Measurements from ENCODE around the gene RAPGEF6.
A peak's percentile ranks its signal among the peaks of the same experiment; 100 is the strongest.
"Not testable (repeated sequence)": the region's sequence is repeated elsewhere in the genome, so short reads cannot be mapped to it uniquely, and the experiment has no call there.

Gene RAPGEF6

DNA sequence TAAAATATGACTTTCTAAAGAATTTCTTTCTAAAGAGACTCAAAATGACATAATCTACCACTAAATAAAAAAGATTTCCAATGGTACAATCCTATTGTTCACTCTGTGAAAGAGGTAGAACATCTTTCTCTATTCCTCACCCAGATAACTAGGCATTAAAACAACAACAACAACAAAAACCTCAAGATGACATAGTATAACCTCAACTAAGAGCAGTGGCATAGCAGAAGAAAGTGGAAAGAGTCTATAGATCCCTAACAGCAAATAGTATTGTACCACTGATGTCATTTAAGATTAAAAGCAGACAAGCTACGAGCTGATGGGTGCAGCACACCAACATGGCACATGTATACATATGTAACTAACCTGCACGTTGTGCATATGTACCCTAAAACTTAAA is 29.9 kb downstream of the RAPGEF6 start:
- no peak for DNase-seq

GRCh38 chr5:131595088-131596033 is 39.7 kb downstream of the RAPGEF6 start:
- DNase-seq = no peak

GRCh38 chr5:131593921-131594320 is 41.1 kb downstream of the RAPGEF6 start:
- no peak for DNase-seq

- not testable (repeated sequence) for DNase-seq
These were observed 41.6 kb downstream of the RAPGEF6 start for GRCh38 chr5:131593436-131593835.

DNA sequence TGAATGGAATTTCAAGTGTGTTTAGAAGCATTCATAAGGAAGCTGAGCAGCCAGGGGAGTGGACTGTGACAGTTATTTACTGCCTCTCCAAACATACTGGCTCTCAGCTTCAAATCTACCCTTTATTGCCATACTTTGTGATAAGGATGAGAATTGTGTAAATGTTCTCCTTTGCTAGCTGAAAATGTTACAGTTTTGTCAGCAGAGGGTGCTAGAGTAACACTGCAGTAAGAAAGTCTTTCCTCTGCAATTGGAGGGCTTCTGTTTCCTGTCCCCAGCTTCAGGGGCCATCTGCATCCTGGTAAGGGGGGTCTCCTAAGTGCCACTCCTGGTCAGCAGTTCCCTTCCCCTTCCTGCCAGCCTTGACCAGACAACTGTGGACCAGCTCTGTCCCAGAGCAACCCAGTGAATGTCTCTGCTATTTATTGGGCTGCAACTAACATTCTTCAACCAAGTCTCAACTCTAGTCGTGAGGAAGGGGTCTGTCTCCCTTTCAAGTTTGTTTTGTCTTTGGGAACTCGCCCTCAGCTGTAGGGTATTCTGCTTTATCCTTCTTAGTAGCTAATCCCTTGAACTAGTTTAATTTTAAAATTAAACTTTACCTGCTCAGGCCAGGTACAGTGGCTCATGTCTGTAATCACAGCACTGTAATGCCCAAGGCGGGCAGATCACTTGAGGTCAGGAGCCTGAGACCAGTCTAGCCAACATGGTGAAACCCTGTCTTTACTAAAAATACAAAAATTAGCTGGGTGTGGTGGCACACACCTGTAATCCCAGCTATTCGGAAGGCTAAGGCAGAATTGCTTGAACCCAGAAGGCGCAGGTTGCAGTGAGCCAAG is 45.3 kb downstream of the RAPGEF6 start:
- DNase-seq = peak; percentile 41

GRCh38 chr5:131587541-131587940 is 47.5 kb downstream of the RAPGEF6 start:
- DNase-seq = no peak

- DNase-seq = no peak
These were observed 53.3 kb downstream of the RAPGEF6 start for GRCh38 chr5:131581702-131582101.

DNA sequence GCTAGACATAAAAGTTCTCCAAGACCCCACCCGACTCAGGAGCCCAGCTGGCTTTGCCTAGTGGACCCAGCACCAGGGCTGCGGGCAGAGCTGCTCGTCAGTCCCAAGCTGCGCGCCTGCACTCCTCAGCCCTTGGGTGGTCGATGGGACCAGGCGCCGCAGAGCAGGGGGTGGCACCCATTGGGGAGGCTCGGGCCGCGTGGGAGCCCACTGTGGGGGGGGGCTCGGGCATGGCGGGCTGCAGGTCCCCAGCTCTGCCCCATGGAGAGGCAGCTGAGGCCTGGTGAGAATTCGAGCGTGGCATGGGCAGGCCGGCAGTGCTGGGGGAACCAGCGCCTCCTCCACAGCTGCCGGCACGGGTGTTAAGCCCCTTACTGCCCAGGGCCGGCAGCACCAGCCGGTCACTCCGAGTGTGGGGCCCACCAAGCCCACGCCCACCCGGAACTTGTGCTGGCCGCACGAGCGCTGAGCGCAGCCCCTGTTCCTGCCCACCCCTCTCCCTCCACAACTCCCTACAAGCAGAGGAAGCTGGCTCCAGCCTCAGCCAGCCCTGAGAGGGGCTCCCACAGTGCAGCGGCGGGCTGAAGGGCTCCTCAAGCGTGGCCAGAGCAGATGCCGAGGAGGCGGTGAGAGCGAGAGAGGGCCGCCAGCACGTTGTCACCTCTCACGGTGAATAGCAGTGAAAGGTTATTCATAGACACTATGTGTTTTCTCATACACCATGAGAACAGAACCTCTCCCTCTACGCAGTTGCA is 54.9 kb downstream of the RAPGEF6 start:
- DNase-seq = no peak

- DNase-seq = no peak
These were observed 59.3 kb downstream of the RAPGEF6 start for GRCh38 chr5:131575660-131576227.

GRCh38 chr5:131571669-131572168 is 63.3 kb downstream of the RAPGEF6 start:
- DNase-seq = no peak

GRCh38 chr5:131570757-131571156 is 64.3 kb downstream of the RAPGEF6 start:
- no peak for DNase-seq

DNA sequence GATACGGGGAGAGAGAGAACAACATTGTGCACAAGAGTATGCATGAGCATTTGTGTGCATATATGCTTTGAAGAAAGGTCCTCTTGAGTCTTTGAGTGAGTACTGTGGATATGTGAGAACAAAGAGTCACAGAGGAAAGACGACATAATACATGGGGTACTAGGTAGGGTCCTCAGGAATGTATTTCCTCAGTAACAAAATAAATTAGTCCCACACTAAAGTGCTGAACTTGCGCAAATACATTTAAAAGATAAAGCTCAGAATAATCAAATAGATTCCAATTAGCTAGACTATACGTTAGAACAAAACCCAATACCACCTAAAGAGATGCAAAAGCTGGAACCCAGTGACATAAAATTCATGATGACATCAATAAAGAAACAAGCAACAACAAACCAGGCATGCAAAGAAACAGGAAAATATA is 70.8 kb downstream of the RAPGEF6 start:
- DNase-seq = no peak

GRCh38 chr5:131563434-131564228 is 71.4 kb downstream of the RAPGEF6 start:
- DNase-seq = no peak

DNA sequence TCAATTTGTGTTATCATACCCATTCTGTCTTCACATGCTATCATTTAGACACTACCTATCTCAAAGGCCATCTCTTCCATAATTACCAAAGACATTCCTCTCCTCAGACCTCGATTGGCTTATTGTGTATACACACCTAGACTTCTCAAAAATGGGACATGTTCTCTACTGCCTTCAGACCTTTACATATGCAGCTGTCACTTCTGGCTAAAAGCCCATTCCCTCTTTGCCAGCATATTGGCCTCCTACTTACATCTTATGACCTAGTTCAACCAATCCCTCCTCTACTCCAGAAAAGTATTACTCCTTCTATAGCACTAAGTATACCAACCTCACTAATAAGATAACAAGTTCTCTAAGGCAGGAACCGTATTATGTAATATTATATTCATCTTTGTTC is 84.4 kb downstream of the RAPGEF6 start:
- DNase-seq = no peak

DNA sequence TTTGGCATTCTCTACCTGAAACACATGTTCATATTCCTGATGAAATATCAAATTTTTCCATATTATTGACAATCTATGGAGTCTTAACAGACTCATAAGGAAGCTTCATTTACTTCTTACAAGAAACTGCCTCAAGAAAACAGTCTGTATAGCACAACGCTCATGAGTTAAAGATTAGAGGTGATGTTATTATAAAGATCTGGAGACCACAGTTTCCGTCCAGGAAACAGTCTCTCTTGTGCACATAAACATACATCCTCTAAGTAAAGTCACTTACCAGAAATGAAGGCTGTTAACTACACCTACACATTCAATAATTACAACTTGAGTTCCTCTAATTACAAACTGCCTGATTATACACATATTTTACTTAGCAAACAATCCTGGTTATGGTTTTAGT is 86.9 kb downstream of the RAPGEF6 start:
- no peak for DNase-seq

DNA sequence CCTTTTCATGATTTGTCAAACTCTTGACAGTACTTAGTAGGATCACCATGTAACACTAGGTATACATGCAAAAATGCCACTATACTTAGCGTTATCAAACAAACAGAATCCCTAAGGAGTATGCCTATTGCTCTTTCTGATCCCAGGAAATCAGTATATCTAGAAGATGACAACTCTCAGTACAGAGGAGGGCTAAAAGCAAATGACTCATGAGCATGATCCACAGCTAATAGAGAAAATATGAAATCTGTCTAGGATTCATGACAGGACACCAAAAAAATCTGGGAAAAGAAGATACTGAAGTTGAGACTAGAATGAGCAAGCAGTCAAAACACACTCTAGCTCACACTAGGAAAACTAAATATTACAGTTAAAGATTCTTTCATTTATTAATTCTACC is 89.2 kb downstream of the RAPGEF6 start:
- no peak for DNase-seq

DNA sequence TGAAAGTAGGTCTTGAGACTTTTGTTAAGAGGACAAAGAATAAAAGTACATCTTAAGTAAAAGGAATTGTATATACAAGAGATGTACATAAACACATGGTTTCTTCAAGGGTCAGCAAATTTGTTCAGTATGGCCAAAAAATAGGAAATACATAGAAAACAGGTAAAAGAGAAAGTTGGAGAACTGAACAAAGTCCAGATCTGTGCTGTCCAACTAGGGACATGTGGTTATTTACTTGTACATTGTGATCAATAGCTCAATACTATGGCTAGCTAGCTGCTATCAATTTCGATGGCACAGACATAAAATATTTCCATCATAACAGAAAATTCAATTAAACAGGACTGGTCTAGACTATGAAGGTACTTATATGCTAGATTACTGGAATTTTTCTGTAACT is 92.3 kb downstream of the RAPGEF6 start:
- no peak for DNase-seq

DNA sequence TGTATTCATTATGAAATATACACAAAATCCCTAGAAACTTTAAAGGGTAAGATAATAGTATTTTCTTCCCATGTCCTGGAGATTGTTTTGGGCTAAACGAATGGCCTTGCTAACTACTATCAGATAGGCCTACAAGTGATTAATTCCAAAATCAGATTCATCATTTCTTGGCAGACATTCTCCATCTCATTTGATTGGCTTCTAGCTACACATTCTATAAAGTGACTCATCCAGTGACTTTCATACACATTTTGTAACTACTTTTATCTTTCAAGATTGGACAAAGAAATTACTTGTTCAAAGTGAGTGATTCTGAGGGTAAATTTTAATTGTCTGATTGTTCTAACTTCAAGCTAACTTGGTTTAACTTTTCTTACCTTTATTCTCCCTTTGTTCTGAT is 93.3 kb downstream of the RAPGEF6 start:
- DNase-seq = no peak

GRCh38 chr5:131541071-131541470 is 94.0 kb downstream of the RAPGEF6 start:
- DNase-seq = no peak

- DNase-seq = no peak
These were observed 95.8 kb downstream of the RAPGEF6 start for GRCh38 chr5:131539251-131539650.

DNA sequence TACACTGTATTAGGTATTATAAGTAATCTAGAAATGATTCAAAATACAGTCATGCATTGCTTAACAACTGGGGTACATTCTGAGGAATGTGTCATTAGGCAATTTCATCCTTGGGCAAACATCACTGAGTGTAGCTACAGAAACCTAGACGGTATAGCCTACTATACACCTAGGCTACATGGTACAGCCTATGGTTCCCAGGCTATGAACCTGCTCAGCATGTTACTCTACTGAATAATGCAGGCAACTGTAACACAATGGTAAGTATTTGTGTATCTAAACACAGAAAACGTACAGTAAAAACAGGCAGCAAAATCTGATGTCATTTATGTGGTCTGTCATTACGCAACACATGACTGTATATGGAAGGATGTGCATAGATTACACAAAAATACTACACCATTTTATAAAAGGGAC is 96.8 kb downstream of the RAPGEF6 start:
- no peak for DNase-seq
